Keratinocyte (primary cell): ENCODE data around the gene MIS18A. TPM values are rescaled to one million over a fixed set of nuclear protein-coding genes. Genes with fewer than 3 reads are reported as not detected.

ENCODE experiments used
- DNase-seq: peaks from one replicate; pipeline ENCODE4 v3.0.0-alpha.2; 2011; ENCODE audit warnings: low read depth, missing footprints, low spot score
- FAIRE-seq: peaks from 2 replicates; lab custom pipeline; 2011; peaks lifted over from hg19 to GRCh38; lab: Jason Lieb, UNC
- H2AFZ ChIP-seq: 2 replicates; pipeline ENCODE4 v1.6.0; 2012; ENCODE audit warnings: low read length, control low read depth, inconsistent platforms; ENCODE audit not compliant: control insufficient read depth
- H3K27ac ChIP-seq: 2 replicates; pipeline ENCODE4 v1.5.1; 2011; ENCODE audit warnings: low read length; ENCODE audit not compliant: control insufficient read depth, insufficient read depth
- H3K27me3 ChIP-seq: 3 replicates; pipeline ENCODE4 v1.6.0; 2011; ENCODE audit warnings: low read length; ENCODE audit not compliant: control insufficient read depth, insufficient read depth; ENCODE audit errors: extremely low read depth
- H3K36me3 ChIP-seq, 2 experiments: 2 replicates in 1 of 2; 3 replicates in 1 of 2; pipeline ENCODE4 v1.5.1; 2011; ENCODE audit warnings: low read length in 2 of 2, mild to moderate bottlenecking in 1 of 2; ENCODE audit not compliant: control insufficient read depth in 2 of 2, insufficient read depth in 2 of 2; ENCODE audit errors: extremely low read depth in 1 of 2
- H3K4me1 ChIP-seq: 3 replicates; pipeline ENCODE4 v1.5.1; 2011; ENCODE audit warnings: low read length; ENCODE audit not compliant: control insufficient read depth, insufficient read depth; ENCODE audit errors: extremely low read depth
- H3K4me2 ChIP-seq: 3 replicates; pipeline ENCODE4 v1.6.0; 2011; ENCODE audit warnings: low read depth, low read length; ENCODE audit not compliant: control insufficient read depth, insufficient read depth; ENCODE audit errors: extremely low read depth
- H3K4me3 ChIP-seq, 3 experiments: fragments of 200-600 bp in 1 of 3; sonication (generic) in 1 of 3; 2 replicates in 2 of 3; 3 replicates in 1 of 3; pipeline ENCODE4 v1.5.1; 2011 to 2016; ENCODE audit warnings: low read length in 3 of 3, mild to moderate bottlenecking in 3 of 3, control low read depth in 2 of 3, inconsistent platforms in 1 of 3, low read depth in 1 of 3, mixed read lengths in 1 of 3, mixed run types in 1 of 3, moderate library complexity in 1 of 3; ENCODE audit not compliant: control insufficient read depth in 2 of 3, insufficient read depth in 2 of 3; ENCODE audit errors: extremely low read depth in 1 of 3
- H3K79me2 ChIP-seq: 2 replicates; pipeline ENCODE4 v1.6.0; 2012; ENCODE audit warnings: low read length; ENCODE audit not compliant: control insufficient read depth, insufficient read depth
- H3K9ac ChIP-seq: 3 replicates; pipeline ENCODE4 v1.6.0; 2011; ENCODE audit warnings: low read length; ENCODE audit not compliant: control insufficient read depth, insufficient read depth; ENCODE audit errors: extremely low read depth
- H3K9me1 ChIP-seq: 3 replicates; pipeline ENCODE4 v1.6.0; 2011; ENCODE audit warnings: low read length; ENCODE audit not compliant: control insufficient read depth, insufficient read depth; ENCODE audit errors: extremely low read depth
- H3K9me3 ChIP-seq: 2 replicates; pipeline ENCODE4 v1.5.1; 2012; ENCODE audit warnings: low read depth, low read length; ENCODE audit not compliant: control insufficient read depth
- H4K20me1 ChIP-seq: 3 replicates; pipeline ENCODE4 v1.6.0; 2011; ENCODE audit warnings: low read length; ENCODE audit not compliant: control insufficient read depth, insufficient read depth; ENCODE audit errors: extremely low read depth
- EZH2 ChIP-seq: IDR thresholded peaks from one replicate; pipeline ENCODE4 v1.6.1; 2012; ENCODE audit warnings: inconsistent platforms, mild to moderate bottlenecking, low read length, moderate library complexity
- dilution Hi-C: fragments of 300-500 bp; cut with MboI; formaldehyde crosslinking; loops from one replicate; pipeline ENCODE4 v1.7.0; 2020; ENCODE audit warnings: low sequenced_read_pairs; ENCODE audit not compliant: extremely low pct_ligation_motif_present
- polyA plus RNA-seq, 5 experiments: library from polyadenylated mRNA; depleted of rRNA in 3 of 5; stranded (reverse) in 3 of 5; stranded (forward) in 1 of 5; unstranded in 1 of 5; fragments of >200 nt; gene quantifications; 1 replicate in 1 of 5; 2 replicates in 3 of 5; 3 replicates in 1 of 5; pipeline versions ENCODE4 v1.2.1 to v1.2.3, GENCODE V29; 2011 to 2012; ENCODE audit warnings: missing spikeins in 2 of 5, low read depth in 1 of 5, low replicate concordance in 1 of 5
- TF ChIP-seq, protein P1 (sequence below), 3 experiments: IDR thresholded peaks in 1 of 3; conservative IDR thresholded peaks in 1 of 3; optimal IDR thresholded peaks in 1 of 3; 2 replicates in 2 of 3; 3 replicates in 1 of 3; pipeline versions ENCODE3 to v1.5.1; 2011; ENCODE audit warnings: low read length in 3 of 3, mild to moderate bottlenecking in 3 of 3, moderate library complexity in 2 of 3, control low read depth in 1 of 3, inconsistent platforms in 1 of 3; ENCODE audit not compliant: insufficient read depth in 2 of 3; ENCODE audit errors: extremely low read depth in 1 of 3

The MIS18A gene
- polyA plus RNA-seq, 1 donor (not counting 4 experiments of a cell fraction or from before 2014, with no cell fraction given) = 12.1 TPM

DNA sequence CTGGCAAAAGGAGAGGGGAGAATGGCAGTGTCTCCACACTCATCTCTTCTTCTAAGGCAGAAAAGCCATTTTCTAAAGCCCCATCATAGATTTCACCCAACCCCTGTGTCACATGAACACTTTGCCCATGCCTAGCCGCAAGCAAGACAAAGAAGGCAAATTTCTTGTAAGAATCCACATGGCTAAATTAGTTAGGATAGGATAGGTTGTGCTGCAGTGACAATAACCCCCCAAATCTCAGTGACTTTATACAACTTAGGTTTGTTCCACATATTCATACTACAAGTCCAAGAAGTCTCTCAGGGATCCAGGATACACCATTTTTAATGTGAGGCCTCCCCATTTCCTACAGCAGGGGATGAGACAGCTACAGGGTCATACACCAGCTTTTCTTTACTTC lies 40.8 kb downstream of the MIS18A start:
- Histone ChIP-seq H2AFZ (no peak overlapping the region), H3K4me3 (no peak overlapping the region), H3K4me2 (no peak overlapping the region), H3K27me3 (no peaks in the 10 kb centered on the region), H3K9me3 (no peaks in the 10 kb centered on the region), H3K79me2 (no peaks in the 10 kb centered on the region), H4K20me1 (no peaks in the 10 kb centered on the region), H3K36me3 (no peaks in the 10 kb centered on the region), H3K9ac (no peak overlapping the region), H3K27ac (no peak overlapping the region), H3K9me1 (no peaks in the 10 kb centered on the region), H3K4me1 (no peaks in the 10 kb centered on the region)
- DNase-seq = no peak
- FAIRE-seq = no peak
- no peak for TF ChIP-seq EZH2
- TF ChIP-seq, protein P1, sequence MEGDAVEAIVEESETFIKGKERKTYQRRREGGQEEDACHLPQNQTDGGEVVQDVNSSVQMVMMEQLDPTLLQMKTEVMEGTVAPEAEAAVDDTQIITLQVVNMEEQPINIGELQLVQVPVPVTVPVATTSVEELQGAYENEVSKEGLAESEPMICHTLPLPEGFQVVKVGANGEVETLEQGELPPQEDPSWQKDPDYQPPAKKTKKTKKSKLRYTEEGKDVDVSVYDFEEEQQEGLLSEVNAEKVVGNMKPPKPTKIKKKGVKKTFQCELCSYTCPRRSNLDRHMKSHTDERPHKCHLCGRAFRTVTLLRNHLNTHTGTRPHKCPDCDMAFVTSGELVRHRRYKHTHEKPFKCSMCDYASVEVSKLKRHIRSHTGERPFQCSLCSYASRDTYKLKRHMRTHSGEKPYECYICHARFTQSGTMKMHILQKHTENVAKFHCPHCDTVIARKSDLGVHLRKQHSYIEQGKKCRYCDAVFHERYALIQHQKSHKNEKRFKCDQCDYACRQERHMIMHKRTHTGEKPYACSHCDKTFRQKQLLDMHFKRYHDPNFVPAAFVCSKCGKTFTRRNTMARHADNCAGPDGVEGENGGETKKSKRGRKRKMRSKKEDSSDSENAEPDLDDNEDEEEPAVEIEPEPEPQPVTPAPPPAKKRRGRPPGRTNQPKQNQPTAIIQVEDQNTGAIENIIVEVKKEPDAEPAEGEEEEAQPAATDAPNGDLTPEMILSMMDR (optimal IDR thresholded peaks at IDR 0.05 in 1 of 3, IDR thresholded peaks at IDR 0.05 in 1 of 3, conservative IDR thresholded peaks at IDR 0.05 in 1 of 3; ENCODE audit: extremely low read depth in 1 of 3, insufficient read depth in 2 of 3, low read length in 3 of 3) = no peak
- dilution Hi-C loops = no loop called here

DNA sequence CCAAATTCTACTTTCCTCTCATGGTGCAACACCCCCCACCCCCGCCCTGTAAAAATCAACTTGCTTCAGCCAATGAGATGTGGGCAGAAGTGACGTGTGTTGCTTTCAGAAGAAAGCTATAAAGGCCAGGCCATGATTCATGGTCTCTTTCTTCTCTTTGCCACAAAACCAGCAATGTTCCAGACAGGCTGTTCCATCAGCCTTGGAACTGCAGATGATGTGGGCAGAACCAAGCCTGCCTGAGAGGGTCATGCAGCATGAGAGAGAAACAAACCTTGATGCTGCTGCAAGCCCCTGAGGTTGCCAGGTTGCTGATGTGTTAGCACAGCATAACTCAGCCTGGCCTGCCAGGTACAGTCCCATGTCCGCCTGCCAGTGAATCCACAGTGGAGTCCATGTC lies 41.8 kb downstream of the MIS18A start:
- H3K9me3 ChIP-seq = no peaks in the 10 kb centered on the region
- H3K27me3 ChIP-seq = no peaks in the 10 kb centered on the region
- no peak for FAIRE-seq
- H3K9me1 ChIP-seq = no peaks in the 10 kb centered on the region
- no peaks in the 10 kb centered on the region for H3K4me1 ChIP-seq
- no peak overlapping the region for H3K4me2 ChIP-seq
- no peak overlapping the region for H3K4me3 ChIP-seq
- no peak for TF ChIP-seq EZH2
- TF ChIP-seq, protein P1 (optimal IDR thresholded peaks at IDR 0.05 in 1 of 3, IDR thresholded peaks at IDR 0.05 in 1 of 3, conservative IDR thresholded peaks at IDR 0.05 in 1 of 3; ENCODE audit: extremely low read depth in 1 of 3, insufficient read depth in 2 of 3, low read length in 3 of 3) = no peak
- no peaks in the 10 kb centered on the region for H4K20me1 ChIP-seq
- no peak overlapping the region for H3K27ac ChIP-seq
- no peaks in the 10 kb centered on the region for H3K36me3 ChIP-seq
- H3K79me2 ChIP-seq = no peaks in the 10 kb centered on the region
- no peak for DNase-seq
- H2AFZ ChIP-seq = no peak overlapping the region
- dilution Hi-C loops = no loop called here
- H3K9ac ChIP-seq = no peak overlapping the region
